IMR-90 (cell line): ENCODE results near the gene ECT2. TPM values are rescaled to one million over a fixed set of nuclear protein-coding genes. Genes with fewer than 3 reads are reported as not detected.
"Not testable (repeated sequence)": the region's sequence is repeated elsewhere in the genome, so short reads cannot be mapped to it uniquely, and the experiment has no call there.

Source experiments
- ATAC-seq: fragments of 200-7000 bp; cut with Tn5 transposase; 2 replicates; pipeline ENCODE4 v1.9.1; 2020; ENCODE audit warnings: low read depth, mild to moderate bottlenecking, moderate library complexity
- BruUV-seq: library from RNA; stranded (reverse); fragments of 400-500 nt; replicated peaks from 2 replicates; lab custom pipeline; 2021; lab: Mats Ljungman, UMichigan
- CTCF ChIA-PET: fragments of 300-600 bp; formaldehyde crosslinking; extraction: SDS; loops from one replicate; lab custom pipeline; 2021; ENCODE audit warnings: antibody characterized with exemption; lab: Yijun Ruan, JAX
- POLR2A ChIA-PET: fragments of 300-600 bp; sonication (Branson Sonifier 250); formaldehyde crosslinking; loops from one replicate; lab custom pipeline; 2022; ENCODE audit warnings: antibody characterized with exemption; ENCODE audit not compliant: unreplicated experiment; lab: Charles Lee
- DNase-seq: peaks from one replicate; pipeline ENCODE4 v3.0.0; 2013
- H2AFZ ChIP-seq: replicated peaks from 2 replicates; pipeline ENCODE3; 2013; ENCODE audit warnings: low read length, mild to moderate bottlenecking; ENCODE audit not compliant: poor library complexity
- H2AK5ac ChIP-seq: 2 replicates; pipeline ENCODE4 v1.6.1; 2013; ENCODE audit warnings: low read depth, low read length, inconsistent platforms
- H2AK9ac ChIP-seq: replicated peaks from 2 replicates; pipeline ENCODE3; 2013; ENCODE audit warnings: mild to moderate bottlenecking, low read depth, low read length, moderate library complexity; ENCODE audit not compliant: poor library complexity
- H2BK120ac ChIP-seq: 2 replicates; pipeline ENCODE4 v1.6.1; 2013; ENCODE audit warnings: low read depth, low read length, inconsistent platforms
- H2BK15ac ChIP-seq: 3 replicates; pipeline ENCODE4 v1.6.1; 2013; ENCODE audit warnings: low read depth, low read length, inconsistent platforms
- H2BK20ac ChIP-seq: 2 replicates; pipeline ENCODE4 v1.6.1; 2013; ENCODE audit warnings: low read depth, mild to moderate bottlenecking, inconsistent platforms, low read length, moderate library complexity
- H2BK5ac ChIP-seq: 2 replicates; pipeline ENCODE4 v1.6.1; 2013; ENCODE audit warnings: mild to moderate bottlenecking, low read depth, low read length, inconsistent platforms; ENCODE audit not compliant: poor library complexity, severe bottlenecking
- H3K14ac ChIP-seq: replicated peaks from 2 replicates; pipeline ENCODE4 v1.6.1; 2013; ENCODE audit warnings: low read depth, low read length, inconsistent platforms
- H3K18ac ChIP-seq: 2 replicates; pipeline ENCODE4 v1.6.1; 2013; ENCODE audit warnings: low read depth, low read length, control low read depth
- H3K23ac ChIP-seq: 2 replicates; pipeline ENCODE4 v1.6.1; 2013; ENCODE audit warnings: low read depth, low read length, inconsistent platforms
- H3K27ac ChIP-seq: 2 replicates; pipeline ENCODE4 v1.5.1; 2013; ENCODE audit warnings: mild to moderate bottlenecking, control low read depth, low read length; ENCODE audit not compliant: insufficient read depth
- H3K27me3 ChIP-seq: 2 replicates; pipeline ENCODE4 v1.6.1; 2013; ENCODE audit warnings: low read length; ENCODE audit not compliant: control insufficient read depth, insufficient read depth
- H3K36me3 ChIP-seq: 2 replicates; pipeline ENCODE4 v1.6.1; 2013; ENCODE audit warnings: low read length, mixed read lengths; ENCODE audit not compliant: control insufficient read depth, insufficient read depth
- H3K4ac ChIP-seq: 2 replicates; pipeline ENCODE4 v1.6.1; 2013; ENCODE audit warnings: low read depth, low read length, inconsistent platforms
- H3K4me1 ChIP-seq: 2 replicates; pipeline ENCODE4 v1.6.1; 2013; ENCODE audit warnings: low read length, mixed read lengths; ENCODE audit not compliant: control insufficient read depth, insufficient read depth
- H3K4me2 ChIP-seq: 2 replicates; pipeline ENCODE4 v1.6.1; 2013; ENCODE audit warnings: low read depth, mild to moderate bottlenecking, control low read depth, low read length, moderate library complexity
- H3K4me3 ChIP-seq: 2 replicates; pipeline ENCODE4 v1.5.1; 2013; ENCODE audit warnings: low read depth, mild to moderate bottlenecking, control low read depth, low read length, moderate library complexity; ENCODE audit not compliant: insufficient read depth
- H3K56ac ChIP-seq: 2 replicates; pipeline ENCODE4 v1.6.1; 2013; ENCODE audit warnings: low read length, inconsistent platforms; ENCODE audit not compliant: insufficient read depth; ENCODE audit errors: extremely low read depth
- H3K79me1 ChIP-seq, 2 experiments: 2 replicates each; pipeline ENCODE4 v1.6.1; 2013; ENCODE audit warnings: low read length in 2 of 2, inconsistent platforms in 1 of 2, low read depth in 1 of 2
- H3K9ac ChIP-seq: 2 replicates; pipeline ENCODE4 v1.6.1; 2013; ENCODE audit warnings: low read depth, low read length, control low read depth
- H3K9me1 ChIP-seq: 2 replicates; pipeline ENCODE4 v1.6.1; 2013; ENCODE audit warnings: low read length, inconsistent platforms; ENCODE audit not compliant: insufficient read depth
- H3K9me3 ChIP-seq: 2 replicates; pipeline ENCODE4 v1.6.1; 2013; ENCODE audit warnings: low read length; ENCODE audit not compliant: control insufficient read depth, insufficient read depth
- H4K20me1 ChIP-seq: 2 replicates; pipeline ENCODE4 v1.6.1; 2013; ENCODE audit warnings: low read length, inconsistent platforms; ENCODE audit not compliant: insufficient read depth
- H4K5ac ChIP-seq: 2 replicates; pipeline ENCODE4 v1.6.1; 2013; ENCODE audit warnings: mild to moderate bottlenecking, low read depth, low read length, control low read depth
- H4K8ac ChIP-seq, 2 experiments: 2 replicates each; pipeline ENCODE4 v1.6.1; 2013; ENCODE audit warnings: low read depth in 2 of 2, low read length in 2 of 2, control low read depth in 1 of 2, inconsistent platforms in 1 of 2
- H4K91ac ChIP-seq: 2 replicates; pipeline ENCODE4 v1.6.1; 2013; ENCODE audit warnings: low read depth, low read length, inconsistent platforms; ENCODE audit not compliant: insufficient read depth
- SMC3 ChIP-seq: fragments of 150-350 bp; IDR thresholded peaks from 2 replicates; pipeline ENCODE4 v1.6.1; 2016; ENCODE audit warnings: low read depth, mild to moderate bottlenecking, antibody characterized with exemption, low read length, moderate library complexity
- WGBS, 2 experiments: methylation state at CpG; one replicate each; pipeline versions ENCODE4 v1.1.5 to v1.1.7; 2013; ENCODE audit warnings: missing lambda C conversion rate in 2 of 2; ENCODE audit not compliant: insufficient read length in 1 of 2; ENCODE audit errors: extremely low coverage in 2 of 2; 5-methylcytosine and 5-hydroxymethylcytosine counted together
- dilution Hi-C: fragments of 300-500 bp; cut with HindIII; formaldehyde crosslinking; loops from one replicate; pipeline ENCODE4 v1.14.3; 2018; ENCODE audit warnings: low sequenced_read_pairs; ENCODE audit not compliant: unreplicated experiment
- in situ Hi-C: fragments of 300-500 bp; cut with MboI; formaldehyde crosslinking; loops from 3 replicates; pipeline ENCODE4 v1.14.3; 2019; ENCODE audit warnings: low sequenced_read_pairs, inconsistent platforms, mixed read lengths
- intact Hi-C: fragments of 100-400 bp; cut with micrococcal nuclease; formaldehyde crosslinking; loops from 2 replicates; pipeline ENCODE4 v1.10.0; 2022
- polyA plus RNA-seq, 3 experiments: library from polyadenylated mRNA; depleted of rRNA; stranded (reverse); fragments of >200 nt; gene quantifications; 2 replicates each; pipeline ENCODE4 v1.2.3, GENCODE V29; 2012; ENCODE audit warnings: low replicate concordance in 1 of 3
- total RNA-seq: library from RNA; depleted of rRNA; stranded (reverse); fragments of >200 nt; gene quantifications from 2 replicates; pipeline ENCODE4 v1.2.3, GENCODE V29; 2012
- TF ChIP-seq, protein P1 (sequence below): conservative IDR thresholded peaks from 2 replicates; pipeline ENCODE4 v1.5.1; 2012; ENCODE audit warnings: mild to moderate bottlenecking, low read depth, low read length, improper control_type of control experiment

Gene ECT2
- total and polyA plus RNA-seq, 2 of the 4 experiments (the other 2 are of a cell fraction), result 18.1 to 37.8 TPM

DNA sequence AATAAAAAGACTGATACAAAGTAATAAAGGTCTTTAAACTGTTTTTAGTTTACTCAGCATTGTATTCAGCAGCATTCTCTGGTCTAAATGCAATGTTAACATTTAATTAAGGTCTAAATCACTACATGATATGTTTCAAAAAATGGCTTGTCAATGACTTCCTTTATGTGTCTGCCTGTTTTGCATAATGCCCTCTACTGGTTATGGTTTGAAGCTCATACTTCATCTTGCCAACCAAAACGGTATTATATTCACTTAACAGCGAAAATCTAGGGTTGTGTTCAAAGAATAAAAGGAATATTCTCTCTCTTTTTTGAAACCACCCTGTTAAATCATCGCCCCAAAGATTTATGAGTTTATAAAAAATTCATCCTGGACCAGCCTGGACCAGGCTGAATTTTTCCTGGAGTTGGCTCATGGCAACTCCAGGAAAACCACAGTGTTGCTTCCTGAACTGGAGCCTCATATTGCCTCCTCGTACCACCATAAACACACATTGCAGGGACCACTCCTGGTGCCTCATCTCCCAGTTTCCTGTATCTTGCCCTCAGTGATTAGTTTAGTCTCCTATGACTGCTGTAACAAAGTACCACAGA is 32.9 kb upstream of the ECT2 start:
- H3K36me3 ChIP-seq, result no peaks in the 10 kb centered on the region
- H3K27me3 ChIP-seq, result no peaks in the 10 kb centered on the region
- H3K18ac ChIP-seq, result no peak overlapping the region
- H4K20me1 ChIP-seq, result no peaks in the 10 kb centered on the region
- H2AK9ac ChIP-seq, result no peak overlapping the region
- ChIA-PET POLR2A (no interaction called here), CTCF (interaction anchor here (1.0 kb wide), 1 partner anchor 9 kb away, joined by 3 read pairs; no protein-coding TSS in a partner anchor)
- H4K5ac ChIP-seq, result no peak overlapping the region
- H3K4me1 ChIP-seq, result no peaks in the 10 kb centered on the region
- no peak for TF ChIP-seq SMC3
- TF ChIP-seq, protein P1, sequence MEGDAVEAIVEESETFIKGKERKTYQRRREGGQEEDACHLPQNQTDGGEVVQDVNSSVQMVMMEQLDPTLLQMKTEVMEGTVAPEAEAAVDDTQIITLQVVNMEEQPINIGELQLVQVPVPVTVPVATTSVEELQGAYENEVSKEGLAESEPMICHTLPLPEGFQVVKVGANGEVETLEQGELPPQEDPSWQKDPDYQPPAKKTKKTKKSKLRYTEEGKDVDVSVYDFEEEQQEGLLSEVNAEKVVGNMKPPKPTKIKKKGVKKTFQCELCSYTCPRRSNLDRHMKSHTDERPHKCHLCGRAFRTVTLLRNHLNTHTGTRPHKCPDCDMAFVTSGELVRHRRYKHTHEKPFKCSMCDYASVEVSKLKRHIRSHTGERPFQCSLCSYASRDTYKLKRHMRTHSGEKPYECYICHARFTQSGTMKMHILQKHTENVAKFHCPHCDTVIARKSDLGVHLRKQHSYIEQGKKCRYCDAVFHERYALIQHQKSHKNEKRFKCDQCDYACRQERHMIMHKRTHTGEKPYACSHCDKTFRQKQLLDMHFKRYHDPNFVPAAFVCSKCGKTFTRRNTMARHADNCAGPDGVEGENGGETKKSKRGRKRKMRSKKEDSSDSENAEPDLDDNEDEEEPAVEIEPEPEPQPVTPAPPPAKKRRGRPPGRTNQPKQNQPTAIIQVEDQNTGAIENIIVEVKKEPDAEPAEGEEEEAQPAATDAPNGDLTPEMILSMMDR, result peak; percentile 24; the same call in 1 of the 2 replicates
- in situ Hi-C loops, result no loop called here
- H2BK5ac ChIP-seq, result no peak overlapping the region
- peak overlapping the region; percentile 8; the same call in 1 of the 2 replicates for H3K14ac ChIP-seq
- DNase-seq, result no peak
- no TSS peak for BruUV-seq
- no peak overlapping the region for H3K56ac ChIP-seq
- no peak overlapping the region for H3K23ac ChIP-seq
- intact Hi-C loops, result no loop called here
- no peak overlapping the region for H3K4me2 ChIP-seq
- H2AFZ ChIP-seq, result no peak overlapping the region
- no peak overlapping the region for H3K27ac ChIP-seq
- no peak overlapping the region for H4K91ac ChIP-seq
- H4K8ac ChIP-seq, result no peak overlapping the region
- no CpG with 5 or more reads among the region's 4 CpGs for WGBS, 2 experiments
- ATAC-seq, result no peak
- H3K9me3 ChIP-seq, result peaks cover 8% of the 10 kb centered on the region
- no peaks in the 10 kb centered on the region for H3K9me1 ChIP-seq
- no peak overlapping the region for H2AK5ac ChIP-seq
- no peak overlapping the region for H2BK15ac ChIP-seq
- H3K4me3 ChIP-seq, result no peak overlapping the region
- no peak overlapping the region for H3K4ac ChIP-seq
- no peak overlapping the region for H3K9ac ChIP-seq
- 0 out of 2 replicates have a peak overlapping the region, but pooled peaks have one; percentile 19 for H2BK120ac ChIP-seq
- dilution Hi-C loops, result no loop called here
- no peak overlapping the region for H2BK20ac ChIP-seq
- no peaks in the 10 kb centered on the region for H3K79me1 ChIP-seq

DNA sequence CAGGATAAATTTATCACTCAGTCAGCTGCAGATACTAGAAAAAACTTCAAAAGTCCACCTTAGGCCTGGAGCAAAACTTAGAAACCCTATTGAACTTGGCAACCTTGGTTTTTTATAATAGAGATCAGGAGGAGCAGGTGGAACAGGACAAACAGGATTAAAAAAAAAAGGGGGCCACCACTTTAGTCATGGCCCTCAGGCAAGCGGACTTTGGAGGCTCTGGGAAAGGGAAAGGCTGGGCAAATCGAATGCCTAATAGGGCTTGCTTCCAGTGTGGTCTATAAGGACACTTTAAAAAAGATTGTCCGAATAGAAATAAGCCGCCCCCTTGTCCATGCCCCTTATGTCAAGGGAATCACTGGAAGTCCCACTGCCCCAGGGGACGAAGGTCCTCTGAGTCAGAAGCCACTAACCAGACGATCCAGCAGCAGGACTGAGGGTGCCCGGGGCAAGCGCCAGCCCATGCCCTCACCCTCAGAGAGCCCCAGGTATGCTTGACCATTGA is 27.9 kb upstream of the ECT2 start:
- H2AK9ac ChIP-seq, H4K91ac ChIP-seq, CTCF ChIA-PET, H2BK20ac ChIP-seq, dilution Hi-C loops, H2AFZ ChIP-seq, H2BK120ac ChIP-seq, H4K20me1 ChIP-seq, ATAC-seq, H3K79me1 ChIP-seq, in situ Hi-C loops, H3K23ac ChIP-seq, H2BK15ac ChIP-seq, H4K5ac ChIP-seq, DNase-seq, H3K27me3 ChIP-seq, BruUV-seq, H3K4me2 ChIP-seq, POLR2A ChIA-PET, H3K18ac ChIP-seq, intact Hi-C loops, H2AK5ac ChIP-seq, H3K27ac ChIP-seq, H3K4me3 ChIP-seq, H3K4me1 ChIP-seq, H3K4ac ChIP-seq, H3K9ac ChIP-seq, H3K9me1 ChIP-seq, H4K8ac ChIP-seq, H3K36me3 ChIP-seq, H3K14ac ChIP-seq, H2BK5ac ChIP-seq, H3K56ac ChIP-seq: not testable (repeated sequence)
- H3K9me3 ChIP-seq, result peaks cover 13% of the 10 kb centered on the region
- 71% methylated on average over 4 of the region's 8 CpGs; no CpG with 5 or more reads in 1 of the 2 experiments for WGBS, 2 experiments
